Measurements from ENCODE around the gene DNASE1L2.
"Not testable (repeated sequence)": the region's sequence is repeated elsewhere in the genome, so short reads cannot be mapped to it uniquely, and the experiment has no call there.

DNASE1L2 gene

DNA sequence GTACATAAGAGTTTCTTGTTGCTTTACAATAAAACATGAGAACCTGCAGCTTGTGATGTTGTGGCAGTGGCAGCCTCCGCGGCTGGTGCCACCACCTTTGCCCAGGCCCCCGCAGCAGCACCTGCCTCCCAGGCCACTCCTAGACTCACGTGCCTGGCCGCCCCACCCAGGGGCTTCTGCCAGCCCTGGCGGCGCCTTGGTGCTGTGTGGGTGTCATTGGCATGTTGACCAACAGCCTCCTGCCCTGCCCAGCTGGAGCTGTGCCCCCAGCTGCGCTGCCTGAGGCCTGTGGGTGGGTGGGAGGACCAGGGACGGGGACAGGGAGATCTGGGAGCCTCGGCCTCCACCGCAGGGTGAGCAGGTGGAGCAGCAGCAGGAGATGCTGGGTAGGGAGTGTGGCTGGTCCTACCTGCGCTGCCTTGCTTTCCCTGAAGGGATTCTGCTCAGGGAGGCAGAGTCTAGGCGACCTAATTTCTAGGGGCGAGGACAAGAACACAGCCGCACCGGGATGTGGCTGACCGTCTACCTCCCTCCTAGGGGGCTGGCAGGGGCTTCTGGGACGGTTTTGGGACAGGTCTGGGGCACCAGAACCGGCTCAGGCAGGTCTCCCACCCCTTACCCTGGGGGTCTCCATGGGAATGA is 428 bp upstream of the DNASE1L2 start:
- H3K4me3 ChIP-seq (ENCODE audit: low read depth, low read length) = no peak overlapping the region
- no peak for DNase-seq (ENCODE audit: low read depth)

DNA sequence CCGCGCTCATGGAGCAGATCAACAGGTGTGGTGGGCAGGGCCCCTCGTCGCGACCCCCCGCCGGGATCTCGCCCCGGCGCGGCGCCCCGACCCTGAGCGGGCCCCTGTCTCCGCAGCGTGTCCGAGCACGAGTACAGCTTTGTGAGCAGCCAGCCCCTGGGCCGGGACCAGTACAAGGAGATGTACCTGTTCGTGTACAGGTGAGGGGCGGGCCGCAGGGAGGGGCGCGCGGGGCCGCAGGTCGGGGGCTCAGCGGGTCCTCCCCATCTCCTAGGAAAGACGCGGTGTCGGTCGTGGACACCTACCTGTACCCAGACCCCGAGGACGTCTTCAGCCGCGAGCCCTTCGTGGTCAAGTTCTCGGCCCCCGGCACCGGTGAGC is 848 bp downstream of the DNASE1L2 start:
- peak overlapping the region; percentile 41 for H3K4me3 ChIP-seq (ENCODE audit: low read depth, low read length)
- no peak for DNase-seq (ENCODE audit: low read depth)

DNA sequence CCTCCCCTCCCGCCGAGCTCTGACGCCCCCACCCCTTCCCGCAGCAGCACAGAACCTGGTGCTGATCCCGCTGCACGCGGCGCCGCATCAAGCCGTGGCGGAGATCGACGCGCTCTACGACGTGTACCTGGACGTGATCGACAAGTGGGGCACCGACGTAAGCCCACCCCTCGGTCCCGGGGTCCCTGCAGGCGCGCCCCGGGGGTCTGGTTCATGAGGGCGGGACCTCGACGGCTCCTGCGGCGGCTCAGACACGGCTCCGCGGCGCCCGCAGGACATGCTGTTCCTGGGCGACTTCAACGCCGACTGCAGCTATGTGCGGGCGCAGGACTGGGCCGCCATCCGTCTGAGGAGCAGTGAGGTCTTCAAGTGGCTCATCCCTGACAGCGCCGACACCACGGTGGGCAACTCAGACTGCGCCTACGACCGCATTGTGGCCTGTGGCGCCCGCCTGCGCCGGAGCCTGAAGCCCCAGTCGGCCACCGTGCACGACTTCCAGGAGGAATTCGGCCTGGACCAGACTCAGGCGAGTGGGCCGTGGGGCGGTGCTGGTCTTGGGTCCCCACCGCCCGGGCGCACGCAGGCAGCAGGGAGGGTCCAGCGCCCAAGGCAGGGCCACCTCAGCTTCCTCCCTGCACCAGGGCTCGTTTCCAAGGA is 1.4 kb downstream of the DNASE1L2 start:
- no peak overlapping the region for H3K4me3 ChIP-seq (ENCODE audit: low read depth, low read length)
- no peak for DNase-seq (ENCODE audit: low read depth)

DNA sequence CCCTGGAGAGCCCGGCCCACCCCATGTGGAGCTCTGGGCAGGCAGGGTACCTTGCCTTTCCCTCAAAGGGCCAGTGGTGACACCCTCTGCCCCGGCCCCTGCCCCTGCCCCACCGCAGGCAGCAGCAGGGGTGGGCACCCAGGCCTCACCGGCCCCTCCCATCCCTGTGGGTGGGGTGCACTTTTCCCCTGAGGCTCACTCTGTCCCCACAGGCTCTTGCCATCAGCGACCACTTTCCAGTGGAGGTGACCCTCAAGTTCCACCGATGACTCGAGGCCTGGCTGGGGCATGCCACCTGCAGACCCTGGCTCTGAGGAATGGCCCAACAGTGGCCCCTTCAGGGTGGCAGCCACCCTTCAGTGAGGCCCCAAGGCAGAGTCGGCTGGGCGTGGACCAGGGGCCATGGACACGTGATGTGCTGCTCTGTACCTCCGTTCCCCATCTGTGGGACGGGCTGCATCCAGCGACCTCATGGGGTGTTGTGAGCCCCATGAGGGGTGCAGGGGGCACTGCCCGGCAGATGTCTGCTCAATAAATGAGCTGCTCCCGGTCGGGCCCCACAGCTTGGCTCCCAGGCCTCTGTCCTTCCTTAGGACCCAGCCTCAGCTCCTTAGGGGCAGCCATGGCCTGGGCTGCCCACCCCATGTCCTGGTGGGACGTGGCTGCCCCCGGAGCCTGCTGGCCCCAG is 2.0 kb downstream of the DNASE1L2 start:
- DNase-seq (ENCODE audit: low read depth) = no peak
- no peak overlapping the region for H3K4me3 ChIP-seq (ENCODE audit: low read depth, low read length)

DNA sequence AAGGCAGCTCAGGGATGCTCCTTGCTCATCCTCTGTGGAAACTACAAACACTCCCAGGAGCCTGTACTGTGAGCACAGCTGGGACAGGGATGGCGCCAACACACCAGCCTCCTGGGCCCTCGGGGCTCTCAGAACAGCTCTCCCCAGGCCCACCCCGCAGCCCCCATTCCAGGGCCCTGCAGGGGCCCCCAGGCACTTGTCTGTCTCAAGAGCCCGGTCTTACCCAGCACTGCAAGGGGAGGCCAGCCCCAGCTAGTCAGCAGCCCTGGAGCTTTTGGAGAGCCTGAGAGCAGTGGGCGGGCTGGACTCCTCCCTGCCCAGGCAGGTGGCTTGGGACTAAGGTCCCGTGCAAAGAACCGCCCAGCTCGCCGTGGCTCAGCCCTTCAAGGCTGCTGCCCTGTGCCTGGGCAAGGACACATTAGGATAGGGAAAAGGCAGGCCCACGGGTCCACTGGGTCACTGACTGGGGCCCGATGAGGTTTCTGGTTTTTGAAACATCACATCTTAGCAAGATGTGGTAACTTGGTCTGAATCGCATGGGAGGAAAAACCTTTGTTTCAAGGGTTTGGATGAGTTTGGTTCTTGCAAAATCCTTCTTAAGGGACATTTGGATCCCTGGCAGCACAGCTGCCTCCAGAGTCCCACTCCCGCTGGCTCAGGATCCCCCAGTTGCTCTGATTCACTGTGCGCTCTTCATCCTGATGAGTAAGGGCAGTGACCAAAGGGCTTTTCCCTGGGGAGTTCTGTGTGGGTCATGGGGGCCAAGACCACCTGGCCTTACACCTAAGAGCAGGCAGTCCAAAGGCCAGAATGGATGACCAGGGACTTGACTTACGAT is 2.8 kb downstream of the DNASE1L2 start:
- no peak overlapping the region for H3K4me3 ChIP-seq (ENCODE audit: low read depth, low read length)
- DNase-seq (ENCODE audit: low read depth) = no peak

DNA sequence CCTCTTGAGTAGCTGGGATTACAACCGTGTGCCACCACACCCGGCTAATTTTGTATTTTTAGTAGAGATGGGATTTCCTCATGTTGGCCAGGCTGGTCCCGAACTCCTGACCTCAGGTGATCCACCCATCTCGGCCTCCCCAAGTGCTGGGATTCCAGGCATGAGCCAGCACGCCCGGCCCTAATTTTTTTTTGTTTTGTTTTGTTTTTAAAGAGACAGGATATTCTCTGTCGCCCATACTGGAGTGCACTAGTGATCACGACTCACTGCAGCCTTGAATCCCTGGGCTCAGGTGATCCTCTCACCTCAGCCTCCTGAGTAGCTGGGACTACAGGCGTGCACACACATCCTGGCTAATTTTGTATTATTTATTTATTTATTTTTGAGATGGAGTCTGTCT is 4.1 kb downstream of the DNASE1L2 start:
- not testable (repeated sequence) for DNase-seq (ENCODE audit: low read depth); H3K4me3 ChIP-seq (ENCODE audit: low read depth, low read length)

DNA sequence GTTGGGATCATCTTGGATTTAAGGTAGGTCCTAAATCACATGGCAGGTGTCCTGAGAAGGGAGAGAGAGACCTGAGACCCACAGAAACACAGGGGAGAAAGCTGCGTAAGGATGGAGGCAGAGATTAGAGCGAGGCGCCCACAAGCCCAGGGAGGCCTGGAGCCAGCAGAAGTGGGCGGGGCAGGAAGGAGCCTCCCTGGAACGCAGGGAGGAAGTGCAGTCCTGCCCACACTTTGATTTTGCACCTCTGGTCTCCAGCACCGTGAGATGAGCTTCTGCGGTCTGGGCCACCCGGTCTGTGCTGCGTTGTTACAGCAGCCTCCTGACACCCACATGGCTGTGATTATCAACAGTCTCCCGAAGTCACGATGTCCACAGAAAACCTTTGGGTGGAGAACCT is 6.4 kb downstream of the DNASE1L2 start:
- no peak overlapping the region for H3K4me3 ChIP-seq (ENCODE audit: low read depth, low read length)
- no peak for DNase-seq (ENCODE audit: low read depth)

DNA sequence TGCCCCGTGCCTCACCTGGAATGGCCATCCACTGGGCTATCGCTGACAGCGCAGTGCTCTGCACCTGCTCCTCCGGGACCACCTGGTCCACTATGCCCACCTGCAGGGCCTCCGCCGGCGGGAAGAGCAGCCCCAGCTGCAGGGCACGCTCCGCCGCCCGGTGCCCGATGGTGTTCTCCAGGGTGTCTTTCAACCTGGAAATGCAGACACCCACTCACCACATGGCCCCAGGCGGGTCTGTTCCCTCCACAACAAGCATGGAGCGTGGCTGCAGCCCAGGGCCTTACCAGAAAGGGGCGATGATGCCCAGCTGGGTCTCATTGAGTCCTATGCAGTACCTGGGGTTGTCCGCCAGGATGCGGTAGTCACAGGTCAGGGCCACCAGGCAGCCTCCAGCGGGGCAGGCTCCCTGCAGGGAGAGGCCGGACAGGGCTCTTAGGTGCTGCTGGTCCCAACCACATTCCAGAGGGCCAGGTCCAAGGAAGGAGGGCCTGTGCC is 6.8 kb downstream of the DNASE1L2 start:
- H3K4me3 ChIP-seq (ENCODE audit: low read depth, low read length) = no peak overlapping the region
- no peak for DNase-seq (ENCODE audit: low read depth)

DNA sequence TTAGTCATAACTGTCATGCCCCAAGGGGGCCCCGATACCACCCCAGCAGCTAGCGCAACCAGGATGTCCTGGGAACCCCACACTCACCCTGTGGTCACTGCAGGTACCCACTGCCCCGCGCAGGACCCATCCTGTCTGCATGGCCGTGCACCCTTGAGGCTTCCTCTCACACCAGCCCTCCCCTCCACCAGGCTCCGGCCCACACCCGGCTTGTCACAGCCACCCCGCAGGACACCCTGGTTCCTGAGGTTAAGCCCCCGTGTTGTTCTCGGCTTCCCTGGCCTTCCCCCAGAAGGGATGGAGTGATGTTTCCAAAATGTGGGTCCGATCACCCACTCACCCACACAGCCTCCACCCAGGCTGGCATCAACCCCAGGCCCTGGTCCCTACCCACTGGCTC is 7.5 kb downstream of the DNASE1L2 start:
- no peak for DNase-seq (ENCODE audit: low read depth)
- no peak overlapping the region for H3K4me3 ChIP-seq (ENCODE audit: low read depth, low read length)

DNA sequence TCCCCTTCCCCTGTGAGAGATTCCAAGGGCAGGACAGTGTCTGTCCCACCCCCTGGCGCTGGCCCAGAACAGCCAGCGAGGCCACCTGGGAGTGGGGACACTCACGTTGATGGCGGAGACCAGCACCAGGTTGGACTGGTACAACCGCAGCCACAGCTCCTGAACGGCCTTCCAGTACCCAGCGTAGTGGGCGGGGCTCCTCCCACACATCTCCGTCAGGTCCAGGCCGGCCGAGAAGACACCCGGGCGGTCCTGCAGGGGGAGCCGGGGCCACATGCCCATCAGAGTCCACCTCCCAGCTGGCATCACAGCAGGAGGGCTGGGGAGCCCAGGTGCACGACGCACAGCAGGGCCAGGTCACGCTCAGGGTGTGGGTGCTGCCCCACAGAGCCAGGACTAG is 8.1 kb downstream of the DNASE1L2 start:
- DNase-seq (ENCODE audit: low read depth) = no peak
- H3K4me3 ChIP-seq (ENCODE audit: low read depth, low read length) = no peak overlapping the region

DNA sequence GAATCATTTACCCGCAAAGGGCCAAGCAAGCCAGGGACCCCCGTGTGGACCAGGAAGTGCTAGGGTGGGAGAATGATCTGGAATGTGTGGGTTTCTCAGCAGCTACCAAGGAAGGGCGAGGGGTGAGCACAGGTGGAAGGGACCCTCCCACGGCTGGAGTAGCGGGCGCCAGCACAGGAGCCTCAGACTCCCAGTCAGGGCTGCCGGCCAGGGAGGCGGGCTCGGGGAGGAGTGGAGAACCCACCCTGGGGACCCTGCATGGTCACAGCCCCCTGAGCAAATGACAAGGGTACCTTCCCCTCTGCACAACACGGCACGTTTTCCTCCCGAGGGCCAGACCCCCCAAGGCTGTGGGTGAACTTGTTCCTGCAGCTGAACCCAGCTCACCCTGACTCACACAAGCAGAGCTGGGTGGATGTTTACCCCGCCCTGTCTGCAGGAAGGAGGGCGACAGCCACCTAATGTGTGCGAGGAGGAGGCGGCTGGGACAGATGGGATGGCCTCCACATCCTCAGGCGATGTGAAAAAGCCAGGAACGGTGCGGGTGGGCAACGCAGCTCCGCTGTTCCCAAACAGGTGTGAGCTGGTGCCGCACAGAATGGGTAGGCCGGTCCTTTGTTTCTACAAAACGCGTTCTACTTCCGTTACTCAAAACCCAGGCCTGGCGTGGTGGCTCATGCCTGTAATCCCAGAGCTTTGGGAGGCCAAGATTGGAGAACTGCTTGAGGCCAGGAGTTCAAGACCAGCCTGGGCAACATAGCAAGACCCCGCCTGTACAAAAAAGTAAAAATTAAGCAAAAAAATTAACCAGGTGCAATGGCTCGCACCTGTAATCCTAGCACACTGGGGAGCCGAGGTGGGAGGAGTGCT is 8.9 kb downstream of the DNASE1L2 start:
- H3K4me3 ChIP-seq (ENCODE audit: low read depth, low read length) = no peak overlapping the region
- DNase-seq (ENCODE audit: low read depth) = no peak

DNA sequence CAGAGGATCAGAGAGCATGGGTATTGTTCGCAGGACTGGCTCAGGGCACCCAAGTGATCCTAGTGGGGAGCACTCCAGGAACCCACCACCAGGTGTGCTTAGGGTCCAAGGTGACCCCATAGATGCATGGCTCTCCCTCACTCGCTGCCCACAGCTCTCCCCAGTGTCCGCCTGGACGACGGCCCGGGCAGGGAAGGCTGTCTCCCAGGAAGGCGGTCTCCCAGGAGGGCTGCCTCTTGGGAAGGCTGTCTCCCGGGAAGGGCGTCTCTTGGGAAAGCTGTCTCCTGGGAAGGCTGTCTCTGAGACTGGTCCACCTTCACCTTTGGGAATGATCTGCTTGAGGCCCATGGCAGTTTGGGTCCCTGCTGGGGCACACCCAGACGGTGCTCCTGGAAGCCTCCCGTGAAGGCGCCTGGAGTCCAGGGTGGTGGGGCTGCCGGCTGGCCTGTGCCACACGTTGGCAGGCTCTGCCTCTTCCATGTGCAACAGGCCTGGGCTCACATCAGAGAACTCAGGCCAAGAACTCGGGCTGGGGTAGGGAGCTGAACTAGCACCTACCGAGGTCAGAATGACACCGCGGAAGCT is 10.1 kb downstream of the DNASE1L2 start:
- no peak overlapping the region for H3K4me3 ChIP-seq (ENCODE audit: low read depth, low read length)
- DNase-seq (ENCODE audit: low read depth) = no peak

DNA sequence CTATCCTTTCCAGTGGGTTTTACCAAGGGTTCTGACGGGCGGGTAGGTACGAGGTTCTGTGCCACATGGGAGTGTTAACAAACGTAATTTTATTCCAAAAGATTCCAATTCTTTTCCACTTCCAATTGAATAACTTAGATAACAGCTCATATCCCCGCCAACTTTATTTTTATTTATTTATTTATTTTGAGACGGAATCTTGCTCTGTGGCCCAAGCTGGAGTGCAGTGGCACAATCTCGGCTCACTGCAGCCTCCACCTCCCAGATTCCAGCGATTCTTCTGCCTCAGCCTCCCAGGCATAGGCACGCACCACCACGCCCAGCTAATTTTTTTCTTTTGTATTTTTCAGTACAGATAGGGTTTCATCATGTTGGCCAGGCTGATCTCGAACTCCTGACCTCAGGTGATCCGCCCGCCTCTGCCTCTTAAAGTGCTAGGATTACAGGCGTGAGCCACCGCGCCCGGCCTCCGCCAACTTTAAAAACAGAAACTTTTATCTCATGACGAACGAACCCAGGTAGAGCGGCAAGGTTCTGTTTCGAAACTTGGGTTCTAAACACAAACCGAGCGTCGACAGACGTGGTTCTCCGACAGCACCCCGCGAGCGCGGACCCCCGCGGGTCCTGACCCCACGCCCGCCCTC is 14.5 kb downstream of the DNASE1L2 start:
- DNase-seq (ENCODE audit: low read depth) = no peak
- peak overlapping the region; percentile 66 for H3K4me3 ChIP-seq (ENCODE audit: low read depth, low read length)

DNA sequence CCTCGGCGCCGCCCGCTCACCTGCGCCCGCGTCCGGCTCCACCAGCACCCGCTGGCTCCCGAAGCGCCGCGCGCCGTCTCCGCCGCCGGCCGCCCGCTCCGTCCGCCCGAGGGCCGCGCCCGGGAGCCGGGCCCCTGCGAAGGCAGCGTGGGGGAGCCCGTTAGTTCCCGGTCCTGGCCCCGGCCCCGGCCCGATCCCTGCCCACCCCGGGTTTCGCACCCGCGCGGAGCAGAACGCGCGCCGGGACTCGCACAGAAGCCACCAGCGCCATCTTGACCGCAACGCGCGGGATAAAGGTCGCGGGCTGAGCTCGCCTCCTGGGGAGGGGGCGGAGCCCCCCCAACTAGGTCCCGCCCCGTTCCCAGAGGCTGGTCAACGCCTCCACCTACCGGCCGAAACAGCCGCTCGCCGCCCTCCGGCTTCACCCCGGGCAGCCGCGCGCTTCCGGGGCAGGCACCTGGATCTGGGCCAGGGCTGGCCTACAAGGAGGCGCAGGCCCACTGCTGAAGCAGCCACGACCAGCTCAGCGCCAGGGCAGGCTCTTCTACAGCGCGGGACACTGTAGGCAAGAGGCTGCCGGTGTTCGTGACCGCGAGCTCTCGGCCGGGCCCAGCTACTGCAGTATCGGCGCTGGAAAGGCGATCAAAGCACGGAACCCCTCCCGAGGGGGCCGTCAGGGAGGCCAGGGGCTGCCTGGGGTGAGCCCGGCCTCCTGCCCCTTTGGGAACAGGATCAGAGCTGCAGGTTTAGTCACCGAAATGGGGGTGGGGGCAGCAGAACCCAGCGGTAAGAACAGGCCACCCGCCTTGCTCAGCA is 15.3 kb downstream of the DNASE1L2 start, which contains the start of gene ECI1:
TSS of gene ECI1 (minus strand) at position 292 of the 816 bp plus-strand sequence. CDS start at position 271, 21 bp downstream.
- H3K4me3 ChIP-seq (ENCODE audit: low read depth, low read length) = peak within 1 kb of the TSS; percentile 66
- peak; percentile 69 for DNase-seq (ENCODE audit: low read depth)

DNA sequence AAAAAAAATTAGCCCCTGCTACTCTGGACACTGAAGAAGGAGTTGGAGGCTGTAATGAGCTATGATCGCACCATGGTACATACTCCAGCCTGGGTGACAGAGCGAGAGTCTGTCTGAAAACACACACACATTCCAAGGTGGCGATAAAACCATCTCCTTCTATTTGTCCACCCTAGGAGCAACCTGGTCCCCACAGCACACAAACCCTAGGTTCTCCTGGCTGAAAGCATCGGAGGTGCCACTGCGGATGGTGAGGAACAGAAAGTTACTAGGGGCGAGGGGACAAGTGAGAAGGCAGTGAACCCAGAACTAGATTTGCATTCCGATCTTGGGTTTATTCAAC is 16.5 kb downstream of the DNASE1L2 start:
- DNase-seq (ENCODE audit: low read depth) = no peak
- no peak overlapping the region for H3K4me3 ChIP-seq (ENCODE audit: low read depth, low read length)

DNA sequence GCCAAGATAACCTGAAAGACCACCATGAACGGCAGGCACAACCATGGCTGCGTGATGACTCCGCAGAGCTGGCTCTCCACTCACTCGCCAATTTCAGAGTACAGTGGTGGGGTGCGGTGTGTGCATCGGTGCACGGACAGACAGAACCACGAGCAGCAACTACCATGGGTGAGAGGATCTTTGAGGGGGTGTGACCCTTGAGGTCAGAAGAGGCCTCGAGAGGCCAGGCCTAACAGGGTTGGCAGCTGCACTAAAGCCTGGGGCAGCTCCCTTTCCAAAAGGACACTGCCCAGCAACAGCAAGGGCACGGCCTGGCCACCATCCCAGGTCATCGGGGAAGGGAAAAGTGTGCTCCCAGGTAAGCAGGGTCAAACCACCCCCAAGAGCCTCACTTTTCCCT is 17.0 kb downstream of the DNASE1L2 start:
- H3K4me3 ChIP-seq (ENCODE audit: low read depth, low read length) = no peak overlapping the region
- DNase-seq (ENCODE audit: low read depth) = no peak

DNA sequence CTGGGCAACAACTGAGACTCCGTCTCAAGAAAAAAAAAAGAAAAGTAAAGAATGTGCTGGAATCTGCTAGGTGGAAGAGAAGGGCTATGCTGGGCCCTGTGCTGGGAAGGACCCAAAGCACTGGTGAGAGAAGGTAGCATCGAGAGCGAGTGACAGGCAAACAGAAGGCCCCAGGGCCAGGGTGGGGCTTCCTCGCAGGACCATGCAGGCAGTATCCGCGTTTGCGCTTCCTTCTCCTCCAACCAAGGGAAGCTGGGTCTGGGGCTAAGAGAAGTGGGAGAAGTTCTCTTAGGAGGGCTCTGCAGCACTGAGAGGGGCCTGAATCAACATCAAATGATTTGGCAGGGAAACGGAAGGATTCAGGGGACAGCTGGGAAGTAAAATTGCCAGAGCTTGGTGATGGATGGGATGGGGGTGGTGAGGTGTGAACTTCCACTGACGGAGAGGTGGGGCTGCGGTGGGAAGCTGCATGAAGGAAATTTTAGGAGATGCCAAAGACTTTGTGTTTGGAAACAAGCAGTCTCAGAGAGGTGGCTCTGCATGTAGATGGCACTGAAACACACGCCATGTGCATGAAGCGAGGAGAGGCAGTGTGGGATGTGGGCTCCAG is 20.4 kb downstream of the DNASE1L2 start:
- DNase-seq (ENCODE audit: low read depth) = no peak
- no peak overlapping the region for H3K4me3 ChIP-seq (ENCODE audit: low read depth, low read length)

All from skeletal muscle cell (primary cell).